Measurements from ENCODE around the gene SLC7A5.

- no peak for TF ChIP-seq POLR2A (IDR thresholded peaks at IDR 0.05)
- TF ChIP-seq CTCF (IDR thresholded peaks at IDR 0.05 in 4 of 5, conservative IDR thresholded peaks at IDR 0.05 in 1 of 5) = no peak
These were observed 36.4 kb downstream of the SLC7A5 start for GRCh38 chr16:87832741-87833502.
